Pancreas (tissue), 10 donors: ENCODE data around the gene TRERF1. TPM values are rescaled to one million over a fixed set of nuclear protein-coding genes. Genes with fewer than 3 reads are reported as not detected.

Experiments used
- ATAC-seq, 4 donors: fragments of 200-7000 bp; cut with Tn5 transposase; one replicate each; pipeline versions ENCODE4 v1.8.0 to v1.9.1; 2020; ENCODE audit warnings: mild to moderate bottlenecking in 4 of 4, moderate library complexity in 4 of 4
- DNase-seq, 6 donors: peaks; one replicate each; pipeline ENCODE4 v3.0.0-alpha.2; 2020
- FAIRE-seq: peaks from 2 replicates; lab custom pipeline; 2012; peaks lifted over from hg19 to GRCh38; lab: Jason Lieb, UNC
- H3K27ac ChIP-seq, 4 donors: fragments of 200-600 bp; sonication (generic); 1 replicate in 3 of 4; 2 replicates in 1 of 4; pipeline versions ENCODE4 v1.5.0 to v1.8.0; 2020
- H3K27me3 ChIP-seq, 4 donors: fragments of 200-600 bp; one replicate each; pipeline ENCODE4 v1.8.0; 2021
- H3K36me3 ChIP-seq, 3 donors: fragments of 200-600 bp; sonication (generic) in 1 of 3; one replicate each; pipeline versions ENCODE4 v1.5.0 to v1.8.0; 2020 to 2021
- H3K4me1 ChIP-seq, 3 donors: fragments of 200-600 bp; one replicate each; pipeline ENCODE4 v1.8.0; 2021
- H3K4me3 ChIP-seq, 4 donors: fragments of 200-600 bp; sonication (generic) in 2 of 4; one replicate each; pipeline versions ENCODE4 v1.5.0 to v1.8.0; 2020 to 2021
- H3K9me3 ChIP-seq, 4 donors: fragments of 200-600 bp; one replicate each; pipeline ENCODE4 v1.8.0; 2021
- WGBS, 2 donors: extraction: QIAGEN DNeasy Blood & Tissue Kit; methylation state at CpG; one replicate each; pipeline ENCODE4 v1.1.7; 2013; 5-methylcytosine and 5-hydroxymethylcytosine counted together
- intact Hi-C, 3 donors: fragments of 100-400 bp; cut with DNase I; formaldehyde crosslinking; loops; one replicate each; pipeline versions ENCODE4 v1.11.1 to v1.14.2; 2022
- polyA plus RNA-seq, 2 donors: library from polyadenylated mRNA; stranded (reverse); fragments of 200-250 nt; gene quantifications; one replicate each; pipeline ENCODE4 v1.2.3, GENCODE V29; 2013
- total RNA-seq, 6 donors: library from RNA; stranded (reverse); fragmentation: NEBNext Ultra II Directional in 4 of 6; extraction: Animal tissue kit (Norgen Biotek cat#: 25700) in 4 of 6; gene quantifications; one replicate each; pipeline versions ENCODE4 v1.2.1 to v1.2.4, GENCODE V29; 2021 to 2023
- TF ChIP-seq, protein P1 (sequence below), 4 donors: fragments of 200-600 bp; sonication (generic) in 3 of 4; IDR thresholded peaks; one replicate each; pipeline versions ENCODE4 v1.5.0 to v1.8.0; 2021; ENCODE audit warnings: antibody characterized with exemption in 4 of 4
- donor health status: healthy with polysubstance abuse.
- donor health status: DM: no; HTN: no; CAD: no; lungs with moderate emphysema.
- donor health status: DM: no; HTN: no; CAD: no.
- donor health status: control.
- donor health status: control.
- donor health status: Bipolar disorder and iron deficiency.
- donor health status: DM: yes; HTN: yes; CAD: no.
- donor health status: DM: no; HTN: no; CAD: no.
- donor health status: DM: no; HTN: no; CAD: no.
- donor health status: DM: yes; HTN: yes; CAD: no.

Gene TRERF1
- total and polyA plus RNA-seq, 8 donors = 0.94 to 2.5 (median 1.5) TPM

DNA sequence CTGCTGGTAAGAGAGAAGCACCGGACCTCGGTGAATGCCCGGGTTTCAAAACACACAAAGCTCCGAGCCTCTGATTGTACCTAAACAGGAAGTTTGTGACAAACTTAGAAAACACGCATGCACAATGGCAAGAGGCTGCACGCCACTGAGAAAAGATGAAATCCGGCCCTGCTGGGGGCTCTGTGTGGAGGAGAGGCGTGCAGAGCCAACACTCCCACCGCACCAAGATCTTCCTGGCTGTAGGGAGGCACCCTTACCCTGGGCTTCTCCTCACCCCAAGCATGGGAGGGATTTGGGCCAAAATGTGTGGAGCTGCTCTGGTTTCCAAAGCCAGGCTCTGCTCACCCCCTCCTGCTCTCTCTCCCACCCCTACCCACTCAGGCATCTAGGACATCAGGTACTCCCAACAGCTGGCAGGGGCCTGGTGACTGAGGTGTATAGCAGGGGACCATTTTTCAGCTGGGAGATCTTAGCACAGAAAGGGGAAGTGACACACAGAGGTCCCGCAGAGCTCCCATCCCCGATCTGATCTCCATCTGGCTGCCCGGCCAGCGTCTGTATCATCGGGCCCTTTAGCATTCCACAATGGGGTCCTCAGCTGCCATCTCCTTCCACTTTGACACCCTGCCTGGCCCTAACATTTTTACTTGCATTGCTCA, 84.2 kb downstream of the TRERF1 start:
- Histone ChIP-seq H3K27me3 (no peaks in the 10 kb centered on the region), H3K27ac (peak overlapping the region in 1 of 4 donors; percentile 37), H3K4me3 (no peak overlapping the region), H3K9me3 (no peaks in the 10 kb centered on the region), H3K4me1 (no peaks in the 10 kb centered on the region), H3K36me3 (no peaks in the 10 kb centered on the region)
- intact Hi-C loops = no loop called here
- ATAC-seq (peak in 1 of 4 donors; percentile 56), FAIRE-seq (no peak), DNase-seq (no peak)
- TF ChIP-seq, protein P1, sequence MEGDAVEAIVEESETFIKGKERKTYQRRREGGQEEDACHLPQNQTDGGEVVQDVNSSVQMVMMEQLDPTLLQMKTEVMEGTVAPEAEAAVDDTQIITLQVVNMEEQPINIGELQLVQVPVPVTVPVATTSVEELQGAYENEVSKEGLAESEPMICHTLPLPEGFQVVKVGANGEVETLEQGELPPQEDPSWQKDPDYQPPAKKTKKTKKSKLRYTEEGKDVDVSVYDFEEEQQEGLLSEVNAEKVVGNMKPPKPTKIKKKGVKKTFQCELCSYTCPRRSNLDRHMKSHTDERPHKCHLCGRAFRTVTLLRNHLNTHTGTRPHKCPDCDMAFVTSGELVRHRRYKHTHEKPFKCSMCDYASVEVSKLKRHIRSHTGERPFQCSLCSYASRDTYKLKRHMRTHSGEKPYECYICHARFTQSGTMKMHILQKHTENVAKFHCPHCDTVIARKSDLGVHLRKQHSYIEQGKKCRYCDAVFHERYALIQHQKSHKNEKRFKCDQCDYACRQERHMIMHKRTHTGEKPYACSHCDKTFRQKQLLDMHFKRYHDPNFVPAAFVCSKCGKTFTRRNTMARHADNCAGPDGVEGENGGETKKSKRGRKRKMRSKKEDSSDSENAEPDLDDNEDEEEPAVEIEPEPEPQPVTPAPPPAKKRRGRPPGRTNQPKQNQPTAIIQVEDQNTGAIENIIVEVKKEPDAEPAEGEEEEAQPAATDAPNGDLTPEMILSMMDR (IDR thresholded peaks at IDR 0.05) = no peak
- 81 to 89% methylated on average over 14 of the region's 14 CpGs for WGBS, 2 donors

DNA sequence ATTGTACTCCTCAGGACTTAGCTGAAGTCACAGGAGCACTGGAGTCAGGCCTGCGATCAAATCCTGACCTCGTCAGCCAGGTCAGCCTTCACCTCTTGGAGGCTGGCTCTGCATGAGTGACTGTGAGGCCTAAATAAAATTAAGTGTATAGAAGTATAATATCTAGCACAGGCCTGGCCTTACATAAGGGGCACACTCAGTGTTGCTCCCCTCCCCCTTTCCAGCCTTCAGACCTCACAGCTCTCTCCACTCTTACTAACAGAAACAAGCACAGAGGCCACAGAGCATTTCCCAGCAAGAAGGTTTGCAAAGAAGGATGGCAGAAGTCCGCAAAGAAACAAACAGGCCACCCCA, 84.8 kb downstream of the TRERF1 start:
- TF ChIP-seq, protein P1 (IDR thresholded peaks at IDR 0.05) = no peak
- intact Hi-C loops = no loop called here
- peak overlapping the region in 1 of 4 donors; percentile 37 for H3K27ac ChIP-seq
- no peaks in the 10 kb centered on the region for H3K9me3 ChIP-seq
- ATAC-seq (no peak), DNase-seq (no peak), FAIRE-seq (no peak)
- H3K4me1 ChIP-seq = no peaks in the 10 kb centered on the region
- no peaks in the 10 kb centered on the region for H3K36me3 ChIP-seq
- WGBS, 2 donors = 91 to 95% methylated on average over 3 of the region's 3 CpGs
- no peak overlapping the region for H3K4me3 ChIP-seq
- H3K27me3 ChIP-seq = no peaks in the 10 kb centered on the region

- H3K27ac ChIP-seq = no peak overlapping the region
- H3K4me3 ChIP-seq = no peak overlapping the region
- 90 to 96% methylated on average over 5 of the region's 5 CpGs for WGBS, 2 donors
- H3K36me3 ChIP-seq = no peaks in the 10 kb centered on the region
- no peaks in the 10 kb centered on the region for H3K27me3 ChIP-seq
- H3K9me3 ChIP-seq = no peaks in the 10 kb centered on the region
- no peak for ATAC-seq
- intact Hi-C loops = no loop called here
- H3K4me1 ChIP-seq = no peaks in the 10 kb centered on the region
- FAIRE-seq = no peak
- no peak for DNase-seq
- TF ChIP-seq, protein P1 (IDR thresholded peaks at IDR 0.05) = no peak
Measured at GRCh38 chr6:42366011-42366705, 85.6 kb downstream of the TRERF1 start.

DNA sequence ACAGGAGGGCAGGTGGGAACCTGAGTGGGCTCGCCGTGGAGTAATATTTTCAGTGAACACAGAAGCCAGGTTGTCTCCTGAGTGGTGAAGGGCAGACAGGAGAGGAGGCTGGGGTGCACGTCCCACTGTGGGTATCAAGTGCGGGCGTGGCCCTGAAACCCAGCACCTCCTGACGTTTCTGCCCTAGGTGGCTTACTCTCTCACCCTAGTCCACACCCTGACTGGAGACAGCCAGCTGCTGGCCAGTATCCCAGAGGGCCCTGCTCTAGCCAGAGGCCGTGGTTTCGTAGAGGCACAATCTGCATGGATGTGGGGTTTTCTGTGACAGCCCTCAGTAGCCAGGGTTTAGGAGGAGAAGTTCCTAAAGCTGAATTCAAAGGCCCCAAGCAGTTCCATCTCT, 86.7 kb downstream of the TRERF1 start:
- no peak for FAIRE-seq
- Histone ChIP-seq H3K36me3 (no peaks in the 10 kb centered on the region), H3K4me1 (no peaks in the 10 kb centered on the region)

More for the DNA sequence above, 86.7 kb downstream of the TRERF1 start:
- no peak overlapping the region for H3K4me3 ChIP-seq
- TF ChIP-seq, protein P1 (IDR thresholded peaks at IDR 0.05) = no peak
- no peak overlapping the region for H3K27ac ChIP-seq
- ATAC-seq = no peak
- no peaks in the 10 kb centered on the region for H3K27me3 ChIP-seq
- WGBS, 2 donors = 84% methylated on average over 8 of the region's 8 CpGs
- no peak for DNase-seq
- no peaks in the 10 kb centered on the region for H3K9me3 ChIP-seq
- intact Hi-C loops = no loop called here
